ENCODE data around the gene BORCS5. TPM values are rescaled to one million over a fixed set of nuclear protein-coding genes. Genes with fewer than 3 reads are reported as not detected.

BORCS5 gene
- total and polyA plus RNA-seq, 2 donors (not counting 1 experiment from before 2014, with no cell fraction given), result 11.9 to 46.2 TPM

GRCh38 chr12:12451098-12451497 lies 94.2 kb downstream of the BORCS5 start:
- TF ChIP-seq EZH2 (IDR thresholded peaks at IDR 0.05; ENCODE audit: borderline replicate concordance, insufficient read depth, low read depth, low read length, poor library complexity, severe bottlenecking), result no peak
- TF ChIP-seq CTCF (IDR thresholded peaks at IDR 0.05), result no peak

GRCh38 chr12:12452326-12452902 lies 95.5 kb downstream of the BORCS5 start:
- Histone ChIP-seq H3K27me3 (replicated peaks in 1 of 4; ENCODE audit: control extremely low read depth in 1 of 4, control insufficient read depth in 3 of 4, insufficient read depth in 4 of 4, low read length in 3 of 4) (no peaks in the 10 kb centered on the region), H3K9ac (ENCODE audit: low read length) (no peak overlapping the region), H3K4me1 (ENCODE audit: control insufficient read depth in 2 of 2, insufficient read depth in 2 of 2, low read length in 2 of 2) (no peaks in the 10 kb centered on the region), H3K4me3 (ENCODE audit: control extremely low read depth in 1 of 5, extremely low read depth in 1 of 5, insufficient read depth in 1 of 5, low read depth in 2 of 5, low read length in 4 of 5) (no peak overlapping the region), H3K27ac (ENCODE audit: low read length in 2 of 2) (no peak overlapping the region), H2AFZ (ENCODE audit: insufficient read depth, low read depth, low read length, poor library complexity, severe bottlenecking) (no peak overlapping the region), H3K36me3 (replicated peaks in 1 of 2; ENCODE audit: control extremely low read depth in 1 of 2, control insufficient read depth in 1 of 2, extremely low read depth in 1 of 2, insufficient read depth in 2 of 2, low read length in 1 of 2) (no peaks in the 10 kb centered on the region), H3K9me3 (ENCODE audit: control extremely low read depth in 1 of 3, control insufficient read depth in 2 of 3, insufficient read depth in 1 of 3, low read length in 2 of 3) (no peaks in the 10 kb centered on the region), H3K4me2 (replicated peaks; ENCODE audit: low read depth, low read length, poor library complexity, severe bottlenecking) (no peak overlapping the region), H4K20me1 (ENCODE audit: control insufficient read depth, insufficient read depth, low read length, poor library complexity, severe bottlenecking) (peaks cover 6% of the 10 kb centered on the region), H3K79me2 (ENCODE audit: control insufficient read depth, insufficient read depth, low read length) (no peaks in the 10 kb centered on the region)
- ChIA-PET POLR2A (no interaction called here), CTCF (no interaction called here)
- ATAC-seq (ENCODE audit: low read depth), result no peak
- WGBS (ENCODE audit: insufficient coverage), result 100% methylated on average over 3 of the region's 21 CpGs
- no peak for DNase-seq
- TF ChIP-seq CTCF (IDR thresholded peaks at IDR 0.05), result no peak
- no peak for TF ChIP-seq EZH2 (IDR thresholded peaks at IDR 0.05; ENCODE audit: borderline replicate concordance, insufficient read depth, low read depth, low read length, poor library complexity, severe bottlenecking)
- H3K9me3 Mint-ChIP-seq (ENCODE audit: insufficient read depth), result no peaks in the 10 kb centered on the region
- no peaks in the 10 kb centered on the region for H3K27me3 Mint-ChIP-seq
- no peak overlapping the region for H3K27ac Mint-ChIP-seq
- H3K4me3 Mint-ChIP-seq, result no peak overlapping the region
- intact Hi-C loops (cut with micrococcal nuclease), result no loop called here
- no peaks in the 10 kb centered on the region for H3K4me1 Mint-ChIP-seq

More at GRCh38 chr12:12451098-12451497, 94.2 kb downstream of the BORCS5 start:
- no CpG with 5 or more reads among the region's 4 CpGs for WGBS (ENCODE audit: insufficient coverage)
- no peaks in the 10 kb centered on the region for H3K4me1 Mint-ChIP-seq
- Histone ChIP-seq H3K79me2 (ENCODE audit: control insufficient read depth, insufficient read depth, low read length) (no peaks in the 10 kb centered on the region), H3K27me3 (replicated peaks in 1 of 4; ENCODE audit: control extremely low read depth in 1 of 4, control insufficient read depth in 3 of 4, insufficient read depth in 4 of 4, low read length in 3 of 4) (no peaks in the 10 kb centered on the region), H3K27ac (ENCODE audit: low read length in 2 of 2) (no peak overlapping the region), H3K4me1 (ENCODE audit: control insufficient read depth in 2 of 2, insufficient read depth in 2 of 2, low read length in 2 of 2) (no peaks in the 10 kb centered on the region), H4K20me1 (ENCODE audit: control insufficient read depth, insufficient read depth, low read length, poor library complexity, severe bottlenecking) (no peaks in the 10 kb centered on the region), H3K4me3 (ENCODE audit: control extremely low read depth in 1 of 5, extremely low read depth in 1 of 5, insufficient read depth in 1 of 5, low read depth in 2 of 5, low read length in 4 of 5) (no peak overlapping the region), H3K36me3 (replicated peaks in 1 of 2; ENCODE audit: control extremely low read depth in 1 of 2, control insufficient read depth in 1 of 2, extremely low read depth in 1 of 2, insufficient read depth in 2 of 2, low read length in 1 of 2) (peaks cover 0 to 2% of the 10 kb centered on the region in 2 experiments), H2AFZ (ENCODE audit: insufficient read depth, low read depth, low read length, poor library complexity, severe bottlenecking) (no peak overlapping the region), H3K9me3 (ENCODE audit: control extremely low read depth in 1 of 3, control insufficient read depth in 2 of 3, insufficient read depth in 1 of 3, low read length in 2 of 3) (no peaks in the 10 kb centered on the region), H3K4me2 (replicated peaks; ENCODE audit: low read depth, low read length, poor library complexity, severe bottlenecking) (no peak overlapping the region), H3K9ac (ENCODE audit: low read length) (no peak overlapping the region)
- intact Hi-C loops (cut with micrococcal nuclease), result no loop called here
- no peak overlapping the region for H3K27ac Mint-ChIP-seq
- CTCF ChIA-PET, result no interaction called here
- DNase-seq (no peak), ATAC-seq (ENCODE audit: low read depth) (no peak)
- H3K4me3 Mint-ChIP-seq, result no peak overlapping the region
- no peaks in the 10 kb centered on the region for H3K9me3 Mint-ChIP-seq (ENCODE audit: insufficient read depth)
- no peaks in the 10 kb centered on the region for H3K27me3 Mint-ChIP-seq
- POLR2A ChIA-PET, result no interaction called here
